NCI-H748 (cell line): Measurements from ENCODE around the gene THAP5.

Experiments
- DNase-seq: peaks from one replicate; lab custom pipeline; 2025; ENCODE audit not compliant: unreplicated experiment; lab: John Stamatoyannopoulos, UW

Gene THAP5

GRCh38 chr7:108535744-108536143 is 33.8 kb downstream of the THAP5 start:
- no peak for DNase-seq

- no peak for DNase-seq
Measured at GRCh38 chr7:108535257-108535656, 34.2 kb downstream of the THAP5 start.

GRCh38 chr7:108533712-108534111 is 35.8 kb downstream of the THAP5 start:
- no peak for DNase-seq

GRCh38 chr7:108529341-108529740 is 40.2 kb downstream of the THAP5 start:
- no peak for DNase-seq

- no peak for DNase-seq
Measured at GRCh38 chr7:108528183-108528712, 41.3 kb downstream of the THAP5 start.

GRCh38 chr7:108526768-108527017 is 42.8 kb downstream of the THAP5 start:
- no peak for DNase-seq

- peak; percentile 99 for DNase-seq
Measured at GRCh38 chr7:108525985-108526767, 43.3 kb downstream of the THAP5 start, which contains the start of gene PNPLA8. TSS of gene PNPLA8 (minus strand) at chr7:108526135. CDS start at chr7:108515491, 10,644 bp downstream.

GRCh38 chr7:108525327-108525984 is 44.0 kb downstream of the THAP5 start:
- peak; percentile 91 for DNase-seq

GRCh38 chr7:108522780-108523179 is 46.7 kb downstream of the THAP5 start:
- no peak for DNase-seq

GRCh38 chr7:108517951-108518350 is 51.6 kb downstream of the THAP5 start:
- DNase-seq, result no peak

GRCh38 chr7:108515630-108516029 is 53.9 kb downstream of the THAP5 start:
- no peak for DNase-seq

- no peak for DNase-seq
Measured at GRCh38 chr7:108515013-108515412, 54.5 kb downstream of the THAP5 start.
